Osteoblast (primary cell): ENCODE data around the gene COCH. TPM values are rescaled to one million over a fixed set of nuclear protein-coding genes. Genes with fewer than 3 reads are reported as not detected.
A peak's percentile ranks its signal among the peaks of the same experiment; 100 is the strongest.

Source experiments
- DNase-seq: peaks from one replicate; pipeline ENCODE4 v3.0.0; 2011; ENCODE audit warnings: low spot score, mixed read lengths; ENCODE audit not compliant: insufficient read length; ENCODE audit errors: missing footprints
- H2AFZ ChIP-seq: 2 replicates; pipeline ENCODE4 v1.6.0; 2011; ENCODE audit warnings: mild to moderate bottlenecking, low read length
- H3K27ac ChIP-seq: 2 replicates; pipeline ENCODE4 v1.5.1; 2011; ENCODE audit warnings: mild to moderate bottlenecking, low read depth, low read length, moderate library complexity
- H3K27me3 ChIP-seq: 2 replicates; pipeline ENCODE4 v1.6.0; 2012; ENCODE audit warnings: mild to moderate bottlenecking, control low read depth, inconsistent platforms, low read length, moderate library complexity; ENCODE audit not compliant: insufficient read depth
- H3K36me3 ChIP-seq: 2 replicates; pipeline ENCODE4 v1.5.1; 2011; ENCODE audit warnings: mild to moderate bottlenecking, low read length, control low read depth, moderate library complexity; ENCODE audit not compliant: insufficient read depth
- H3K4me1 ChIP-seq: 2 replicates; pipeline ENCODE4 v1.5.1; 2011; ENCODE audit warnings: mild to moderate bottlenecking, low read length, control low read depth, moderate library complexity; ENCODE audit not compliant: insufficient read depth
- H3K4me2 ChIP-seq: 2 replicates; pipeline ENCODE4 v1.6.0; 2011; ENCODE audit warnings: mild to moderate bottlenecking, low read length; ENCODE audit not compliant: insufficient read depth
- H3K4me3 ChIP-seq: fragments of 200-600 bp; sonication (generic); 3 replicates; pipeline ENCODE4 v1.5.1; 2012; ENCODE audit warnings: mild to moderate bottlenecking, low read length, inconsistent platforms; ENCODE audit not compliant: insufficient read depth
- H3K79me2 ChIP-seq: 2 replicates; pipeline ENCODE4 v1.6.0; 2012; ENCODE audit warnings: mild to moderate bottlenecking, low read length, control low read depth, inconsistent platforms; ENCODE audit not compliant: insufficient read depth
- H3K9me3 ChIP-seq: 2 replicates; pipeline ENCODE4 v1.5.1; 2011; ENCODE audit warnings: low read depth, low read length, control low read depth
- H4K20me1 ChIP-seq: 2 replicates; pipeline ENCODE4 v1.6.0; 2012; ENCODE audit warnings: mild to moderate bottlenecking, low read length, control low read depth; ENCODE audit not compliant: insufficient read depth
- CTCF ChIP-seq: IDR thresholded peaks from 2 replicates; pipeline ENCODE4 v1.5.1; 2011; ENCODE audit warnings: mild to moderate bottlenecking, low read depth, low read length, moderate library complexity; ENCODE audit errors: extremely low read depth
- total RNA-seq: library from RNA; depleted of rRNA; stranded (reverse); fragments of >200 nt; gene quantifications from 2 replicates; pipeline ENCODE4 v1.2.3, GENCODE V29; 2012

COCH gene
- total RNA-seq, 1 donor = 1.1 TPM

GRCh38 chr14:30874999-30875787 lies 834 bp downstream of the COCH start:
- peaks cover 10% of the 10 kb centered on the region for H3K4me1 ChIP-seq
- H3K4me3 ChIP-seq = peak overlapping the region; percentile 64
- no peaks in the 10 kb centered on the region for H3K36me3 ChIP-seq
- no peak for TF ChIP-seq CTCF
- DNase-seq = peak; percentile 66
- H3K9me3 ChIP-seq = no peaks in the 10 kb centered on the region
- peak overlapping the region; percentile 73 for H3K4me2 ChIP-seq
- H4K20me1 ChIP-seq = no peaks in the 10 kb centered on the region
- H2AFZ ChIP-seq = peak overlapping the region; percentile 41
- peaks cover 61% of the 10 kb centered on the region for H3K27me3 ChIP-seq
- no peaks in the 10 kb centered on the region for H3K79me2 ChIP-seq
- H3K27ac ChIP-seq = no peak overlapping the region

GRCh38 chr14:30875788-30876053 lies 1.4 kb downstream of the COCH start:
- Histone ChIP-seq H3K27ac (no peak overlapping the region), H3K4me2 (peak overlapping the region; percentile 73)

GRCh38 chr14:30876692-30877091 lies 2.3 kb downstream of the COCH start:
- Histone ChIP-seq H3K4me1 (peaks cover 10% of the 10 kb centered on the region), H3K4me2 (no peak overlapping the region), H3K9me3 (no peaks in the 10 kb centered on the region), H3K36me3 (no peaks in the 10 kb centered on the region), H2AFZ (no peak overlapping the region), H4K20me1 (no peaks in the 10 kb centered on the region), H3K79me2 (no peaks in the 10 kb centered on the region), H3K27me3 (peaks cover 58% of the 10 kb centered on the region), H3K27ac (no peak overlapping the region), H3K4me3 (no peak overlapping the region)
- TF ChIP-seq CTCF = no peak
- no peak for DNase-seq

More at GRCh38 chr14:30875788-30876053, 1.4 kb downstream of the COCH start:
- H4K20me1 ChIP-seq = no peaks in the 10 kb centered on the region
- no peaks in the 10 kb centered on the region for H3K36me3 ChIP-seq
- H3K4me1 ChIP-seq = peaks cover 10% of the 10 kb centered on the region
- H3K9me3 ChIP-seq = no peaks in the 10 kb centered on the region
- no peak for DNase-seq
- H3K79me2 ChIP-seq = no peaks in the 10 kb centered on the region
- peaks cover 58% of the 10 kb centered on the region for H3K27me3 ChIP-seq
- no peak for TF ChIP-seq CTCF
- H3K4me3 ChIP-seq = no peak overlapping the region
- peak overlapping the region; percentile 41 for H2AFZ ChIP-seq

- H3K4me3 ChIP-seq = no peak overlapping the region
- H3K9me3 ChIP-seq = no peaks in the 10 kb centered on the region
- H3K4me1 ChIP-seq = peaks cover 8% of the 10 kb centered on the region
- no peak for DNase-seq
- H4K20me1 ChIP-seq = no peaks in the 10 kb centered on the region
- H3K36me3 ChIP-seq = no peaks in the 10 kb centered on the region
- H3K79me2 ChIP-seq = no peaks in the 10 kb centered on the region
- peaks cover 6% of the 10 kb centered on the region for H3K27me3 ChIP-seq
- no peak for TF ChIP-seq CTCF
- H3K27ac ChIP-seq = no peak overlapping the region
- H2AFZ ChIP-seq = no peak overlapping the region
- no peak overlapping the region for H3K4me2 ChIP-seq
These were observed 8.1 kb downstream of the COCH start for GRCh38 chr14:30882431-30882830.
